Esophagus muscularis mucosa (tissue), 4 donors: ENCODE measurements around the gene QRICH1. TPM values are rescaled to one million over a fixed set of nuclear protein-coding genes. Genes with fewer than 3 reads are reported as not detected.

Source experiments
- DNase-seq: peaks from one replicate; pipeline ENCODE4 v3.0.0-alpha.2; 2017; ENCODE audit errors: extremely low spot score
- H3K27ac ChIP-seq, 4 donors: fragments of 200-600 bp; sonication (generic); replicated peaks in 1 of 4; 1 replicate in 3 of 4; 2 replicates in 1 of 4; pipeline ENCODE4 v1.5.1; 2016 to 2019; ENCODE audit warnings: mild to moderate bottlenecking in 1 of 4
- H3K27me3 ChIP-seq, 4 donors: fragments of 200-600 bp; sonication (generic); one replicate each; pipeline versions ENCODE4 v1.5.1 to v1.6.0; 2016 to 2019
- H3K36me3 ChIP-seq, 4 donors: fragments of 200-600 bp; sonication (generic); one replicate each; pipeline ENCODE4 v1.5.1; 2016 to 2019
- H3K4me1 ChIP-seq, 4 donors: fragments of 200-600 bp; sonication (generic); one replicate each; pipeline ENCODE4 v1.5.1; 2016 to 2019
- H3K4me3 ChIP-seq, 4 donors: fragments of 200-600 bp; sonication (generic); 1 replicate in 2 of 4; 2 replicates in 2 of 4; pipeline ENCODE4 v1.5.1; 2016 to 2019; ENCODE audit warnings: mild to moderate bottlenecking in 4 of 4, moderate library complexity in 1 of 4
- H3K9me3 ChIP-seq, 4 donors: fragments of 200-600 bp; sonication (generic); 1 replicate in 3 of 4; 2 replicates in 1 of 4; pipeline ENCODE4 v1.5.1; 2016 to 2019
- CTCF ChIP-seq, 3 experiments: fragments of 200-600 bp in 2 of 3; fragments of 450-650 bp in 1 of 3; sonication (generic) in 2 of 3; IDR thresholded peaks; one replicate each; pipeline ENCODE4 v1.5.1; 2017 to 2019; ENCODE audit warnings: antibody characterized with exemption in 3 of 3, mild to moderate bottlenecking in 2 of 3, moderate library complexity in 1 of 3
- EP300 ChIP-seq: sonication (generic); formaldehyde crosslinking; IDR thresholded peaks from one replicate; pipeline ENCODE4 v1.6.1; 2017; ENCODE audit warnings: antibody characterized with exemption
- POLR2A ChIP-seq: fragments of 450-650 bp; IDR thresholded peaks from one replicate; pipeline ENCODE4 v1.6.1; 2017; ENCODE audit warnings: antibody characterized with exemption, moderate library complexity, mild to moderate bottlenecking, low read depth
- POLR2AphosphoS5 ChIP-seq, 2 donors: sonication (generic); formaldehyde crosslinking; IDR thresholded peaks; one replicate each; pipeline ENCODE4 v1.6.1; 2017; ENCODE audit warnings: antibody characterized with exemption in 2 of 2
- WGBS: methylation state at CpG from one replicate; pipeline ENCODE4 v1.1.5; 2018; 5-methylcytosine and 5-hydroxymethylcytosine counted together
- intact Hi-C: fragments of 100-400 bp; cut with DNase I; formaldehyde crosslinking; loops from one replicate; pipeline ENCODE4 v1.15.1; 2023
- total RNA-seq, 4 donors: library from RNA; depleted of rRNA; stranded (reverse); fragments of >200 nt; gene quantifications; one replicate each; pipeline versions ENCODE4 v1.1.0 to v1.2.1, GENCODE V29; 2016

QRICH1 gene
- total RNA-seq, 4 donors from 2014 or later, result 81.8 to 228 (median 91.2) TPM

- Histone ChIP-seq H3K9me3 (no peaks in the 10 kb centered on the region), H3K4me1 (peaks cover 0 to 3% (median under 1%) of the 10 kb centered on the region in 4 donors), H3K36me3 (peaks cover 92 to 100% (median 100%) of the 10 kb centered on the region in 4 donors), H3K27ac (no peak overlapping the region), H3K27me3 (no peaks in the 10 kb centered on the region), H3K4me3 (no peak overlapping the region)
- intact Hi-C loops, result no loop called here
- TF ChIP-seq EP300 (no peak), POLR2A (no peak), CTCF (IDR thresholded peaks at IDR 0.05) (no peak), POLR2AphosphoS5 (IDR thresholded peaks at IDR 0.05) (no peak)
- 83% methylated on average over 12 of the region's 14 CpGs for WGBS
- no peak for DNase-seq
Measured at GRCh38 chr3:49112262-49112661, 18.4 kb upstream of the QRICH1 start.

GRCh38 chr3:49111347-49111746 lies 17.5 kb upstream of the QRICH1 start:
- TF ChIP-seq CTCF (IDR thresholded peaks at IDR 0.05) (no peak), POLR2A (no peak), EP300 (no peak), POLR2AphosphoS5 (IDR thresholded peaks at IDR 0.05) (no peak)
- intact Hi-C loops, result no loop called here
- no peaks in the 10 kb centered on the region for H3K27me3 ChIP-seq
- peaks cover 82 to 99% (median 95%) of the 10 kb centered on the region in 4 donors for H3K36me3 ChIP-seq
- no peak overlapping the region for H3K27ac ChIP-seq
- DNase-seq, result no peak
- WGBS, result 63% methylated on average over 4 of the region's 6 CpGs
- peaks cover 0 to under 1% (median under 1%) of the 10 kb centered on the region in 4 donors for H3K4me1 ChIP-seq
- no peaks in the 10 kb centered on the region for H3K9me3 ChIP-seq
- H3K4me3 ChIP-seq, result no peak overlapping the region

GRCh38 chr3:49110780-49111179 lies 16.9 kb upstream of the QRICH1 start:
- Histone ChIP-seq H3K27me3 (no peaks in the 10 kb centered on the region), H3K27ac (no peak overlapping the region), H3K4me1 (peaks cover under 1 to 6% (median 4%) of the 10 kb centered on the region in 4 donors), H3K9me3 (no peaks in the 10 kb centered on the region), H3K4me3 (no peak overlapping the region), H3K36me3 (peaks cover 77 to 93% (median 89%) of the 10 kb centered on the region in 4 donors)
- intact Hi-C loops, result no loop called here
- TF ChIP-seq EP300 (no peak), POLR2AphosphoS5 (IDR thresholded peaks at IDR 0.05) (no peak), POLR2A (no peak), CTCF (IDR thresholded peaks at IDR 0.05) (no peak)
- 88% methylated on average over 8 of the region's 13 CpGs for WGBS
- DNase-seq, result no peak

GRCh38 chr3:49108346-49108745 lies 14.5 kb upstream of the QRICH1 start:
- Histone ChIP-seq H3K4me1 (peaks cover 17 to 27% (median 21%) of the 10 kb centered on the region in 4 donors), H3K36me3 (peaks cover 52 to 68% (median 66%) of the 10 kb centered on the region in 4 donors), H3K4me3 (no peak overlapping the region), H3K9me3 (no peaks in the 10 kb centered on the region), H3K27me3 (no peaks in the 10 kb centered on the region), H3K27ac (no peak overlapping the region)
- intact Hi-C loops, result no loop called here
- no peak for DNase-seq
- no peak for TF ChIP-seq CTCF (IDR thresholded peaks at IDR 0.05)
- TF ChIP-seq POLR2A, result no peak
- TF ChIP-seq EP300, result no peak
- TF ChIP-seq POLR2AphosphoS5 (IDR thresholded peaks at IDR 0.05), result no peak
- 73% methylated on average over 8 of the region's 14 CpGs for WGBS
